BJ (cell line): ENCODE data around the gene ENG. TPM values are rescaled to one million over a fixed set of nuclear protein-coding genes. Genes with fewer than 3 reads are reported as not detected.
"Not testable (repeated sequence)": the region's sequence is repeated elsewhere in the genome, so short reads cannot be mapped to it uniquely, and the experiment has no call there.

ENCODE experiments used
- CTCF ChIA-PET: fragments of 350-600 bp; formaldehyde crosslinking; extraction: SDS; loops from one replicate; lab custom pipeline; 2021; ENCODE audit warnings: antibody characterized with exemption, inconsistent platforms; lab: Yijun Ruan, JAX
- POLR2A ChIA-PET: fragments of 300-600 bp; sonication (Branson Sonifier 250); formaldehyde crosslinking; extraction: SDS; loops from one replicate; lab custom pipeline; 2021; ENCODE audit warnings: antibody characterized with exemption; lab: Charles Lee
- DNase-seq: peaks from one replicate; pipeline ENCODE4 v3.0.0-alpha.2; 2011; ENCODE audit warnings: low read depth
- H3K27me3 ChIP-seq: 2 replicates; pipeline ENCODE4 v1.6.0; 2011; ENCODE audit warnings: low read length; ENCODE audit not compliant: control insufficient read depth, insufficient read depth
- H3K36me3 ChIP-seq: 2 replicates; pipeline ENCODE4 v1.5.1; 2011; ENCODE audit warnings: low read length; ENCODE audit not compliant: control insufficient read depth, insufficient read depth
- H3K4me3 ChIP-seq: 2 replicates; pipeline ENCODE4 v1.5.1; 2011; ENCODE audit warnings: low read depth, mild to moderate bottlenecking, control low read depth, low read length
- polyA plus RNA-seq: library from polyadenylated mRNA; depleted of rRNA; stranded (reverse); fragments of >200 nt; gene quantifications from 2 replicates; pipeline ENCODE4 v1.2.3, GENCODE V29; 2011
- TF ChIP-seq, protein P1 (sequence below): IDR thresholded peaks from 2 replicates; pipeline ENCODE4 v1.5.1; 2011; ENCODE audit warnings: low read depth, mild to moderate bottlenecking, control low read depth, inconsistent platforms, low read length, moderate library complexity; ENCODE audit not compliant: insufficient read depth

The ENG gene
- polyA plus RNA-seq, 1 experiment, result 44.6 TPM

DNA sequence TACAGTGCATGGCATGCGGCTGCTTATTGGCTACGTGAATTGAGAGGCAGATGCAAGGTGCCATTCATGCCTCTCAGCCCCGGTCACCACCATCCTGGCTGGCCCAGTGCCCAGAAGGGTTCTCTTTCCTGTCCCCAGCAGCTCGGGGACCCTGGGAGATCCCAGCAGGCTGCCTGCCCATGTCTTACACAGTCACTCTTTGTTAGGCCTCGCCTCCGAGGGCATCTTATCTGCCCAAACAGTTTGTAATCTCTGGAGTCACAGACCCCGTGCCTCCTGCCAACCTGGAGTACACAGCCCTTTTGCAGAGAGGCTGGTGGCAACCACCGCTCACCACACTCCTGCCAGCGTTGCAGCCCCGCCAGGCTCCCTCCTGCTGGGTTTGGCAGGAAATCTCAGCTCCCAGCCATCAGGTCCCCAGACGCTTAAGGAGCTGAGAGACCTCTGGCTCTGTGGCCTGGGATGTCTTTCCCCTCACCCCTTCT lies 30.0 kb upstream of the ENG start:
- H3K27me3 ChIP-seq, result no peaks in the 10 kb centered on the region
- DNase-seq, result no peak

DNA sequence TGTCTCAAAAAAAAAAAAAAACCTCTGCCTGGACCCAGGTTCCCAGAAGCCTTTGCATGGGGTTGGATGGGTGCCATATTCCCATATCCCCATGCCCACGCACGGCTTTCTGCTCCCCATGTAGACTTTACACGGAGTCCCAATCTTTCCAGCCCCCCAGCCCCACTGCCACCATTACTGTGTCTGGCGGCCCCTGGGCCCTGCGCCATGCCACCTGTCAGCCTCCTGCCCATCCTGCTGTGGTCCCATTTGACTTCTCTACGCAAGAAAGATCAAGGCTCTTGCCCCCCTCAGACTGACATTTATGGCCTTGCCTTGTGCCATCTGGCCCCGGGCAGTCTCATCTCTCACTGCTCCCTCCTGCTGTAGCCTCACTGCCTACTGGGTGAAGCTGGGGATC lies 29.5 kb upstream of the ENG start:
- Histone ChIP-seq H3K4me3 (no peak overlapping the region), H3K27me3 (no peaks in the 10 kb centered on the region), H3K36me3 (peaks cover 25% of the 10 kb centered on the region)
- ChIA-PET CTCF (interaction anchor here (0.9 kb wide), 1 partner anchor 14 kb away, joined by 3 read pairs; no protein-coding TSS in a partner anchor), POLR2A (no interaction called here)
- TF ChIP-seq, protein P1, sequence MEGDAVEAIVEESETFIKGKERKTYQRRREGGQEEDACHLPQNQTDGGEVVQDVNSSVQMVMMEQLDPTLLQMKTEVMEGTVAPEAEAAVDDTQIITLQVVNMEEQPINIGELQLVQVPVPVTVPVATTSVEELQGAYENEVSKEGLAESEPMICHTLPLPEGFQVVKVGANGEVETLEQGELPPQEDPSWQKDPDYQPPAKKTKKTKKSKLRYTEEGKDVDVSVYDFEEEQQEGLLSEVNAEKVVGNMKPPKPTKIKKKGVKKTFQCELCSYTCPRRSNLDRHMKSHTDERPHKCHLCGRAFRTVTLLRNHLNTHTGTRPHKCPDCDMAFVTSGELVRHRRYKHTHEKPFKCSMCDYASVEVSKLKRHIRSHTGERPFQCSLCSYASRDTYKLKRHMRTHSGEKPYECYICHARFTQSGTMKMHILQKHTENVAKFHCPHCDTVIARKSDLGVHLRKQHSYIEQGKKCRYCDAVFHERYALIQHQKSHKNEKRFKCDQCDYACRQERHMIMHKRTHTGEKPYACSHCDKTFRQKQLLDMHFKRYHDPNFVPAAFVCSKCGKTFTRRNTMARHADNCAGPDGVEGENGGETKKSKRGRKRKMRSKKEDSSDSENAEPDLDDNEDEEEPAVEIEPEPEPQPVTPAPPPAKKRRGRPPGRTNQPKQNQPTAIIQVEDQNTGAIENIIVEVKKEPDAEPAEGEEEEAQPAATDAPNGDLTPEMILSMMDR, result no peak
- DNase-seq, result no peak

More for the DNA sequence above, 30.0 kb upstream of the ENG start:
- ChIA-PET CTCF (no interaction called here), POLR2A (no interaction called here)
- TF ChIP-seq, protein P1, result no peak
- Histone ChIP-seq H3K36me3 (peaks cover 25% of the 10 kb centered on the region), H3K4me3 (no peak overlapping the region)

DNA sequence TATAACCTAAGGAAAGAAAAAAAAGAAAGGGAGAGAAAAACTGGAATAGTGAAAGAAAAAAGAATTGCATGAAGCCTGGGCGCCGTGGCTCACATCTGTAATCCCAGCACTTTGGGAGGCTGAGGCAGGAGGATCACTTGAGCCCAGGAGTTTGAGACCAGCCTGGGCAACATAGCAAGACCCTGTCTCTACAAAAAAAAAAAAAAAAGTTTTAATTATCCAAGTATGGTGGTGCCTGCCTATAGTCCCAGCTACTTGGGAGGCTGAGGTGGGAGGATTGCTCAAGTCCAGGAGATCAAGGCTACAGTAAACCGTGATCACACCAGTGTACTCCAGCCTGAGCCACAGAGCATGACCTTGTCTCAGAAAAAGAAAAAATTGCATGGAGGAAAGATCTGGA lies 27.3 kb upstream of the ENG start:
- ChIA-PET CTCF (interaction anchor here (1.3 kb wide), 2 partner anchors 15 to 147 kb away, joined by 3 to 4 read pairs; partner anchors contain the start of gene TOR2A), POLR2A (interaction anchor here (0.6 kb wide), 1 partner anchor 11 kb away, joined by 3 read pairs; no protein-coding TSS in a partner anchor)

DNA sequence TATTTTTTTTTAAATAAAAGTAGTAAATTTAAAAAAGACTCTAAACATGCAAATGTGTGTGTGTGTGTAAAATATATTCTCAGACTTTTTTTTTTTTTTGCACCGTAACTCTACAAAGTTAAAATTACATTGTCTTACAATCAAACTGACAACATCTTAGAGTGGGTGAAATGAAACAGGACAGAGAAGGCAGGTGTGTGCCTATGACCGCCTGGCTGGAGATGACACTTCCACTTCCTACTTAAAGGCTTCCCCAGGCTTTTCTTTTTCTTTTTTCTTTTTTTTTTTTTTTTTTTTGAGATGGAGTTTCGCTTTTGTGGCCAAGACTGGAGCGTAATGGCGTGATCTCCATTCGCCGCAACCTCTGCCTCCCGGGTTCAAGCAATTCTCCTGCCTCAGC lies 25.7 kb upstream of the ENG start:
- ChIA-PET POLR2A (no interaction called here), CTCF (no interaction called here)
- Histone ChIP-seq H3K36me3 (peaks cover 7% of the 10 kb centered on the region), H3K4me3 (no peak overlapping the region), H3K27me3 (no peaks in the 10 kb centered on the region)
- TF ChIP-seq, protein P1, result no peak
- no peak for DNase-seq

More for the DNA sequence above, 27.3 kb upstream of the ENG start:
- peaks cover 17% of the 10 kb centered on the region for H3K36me3 ChIP-seq
- DNase-seq, H3K27me3 ChIP-seq, H3K4me3 ChIP-seq: not testable (repeated sequence)

DNA sequence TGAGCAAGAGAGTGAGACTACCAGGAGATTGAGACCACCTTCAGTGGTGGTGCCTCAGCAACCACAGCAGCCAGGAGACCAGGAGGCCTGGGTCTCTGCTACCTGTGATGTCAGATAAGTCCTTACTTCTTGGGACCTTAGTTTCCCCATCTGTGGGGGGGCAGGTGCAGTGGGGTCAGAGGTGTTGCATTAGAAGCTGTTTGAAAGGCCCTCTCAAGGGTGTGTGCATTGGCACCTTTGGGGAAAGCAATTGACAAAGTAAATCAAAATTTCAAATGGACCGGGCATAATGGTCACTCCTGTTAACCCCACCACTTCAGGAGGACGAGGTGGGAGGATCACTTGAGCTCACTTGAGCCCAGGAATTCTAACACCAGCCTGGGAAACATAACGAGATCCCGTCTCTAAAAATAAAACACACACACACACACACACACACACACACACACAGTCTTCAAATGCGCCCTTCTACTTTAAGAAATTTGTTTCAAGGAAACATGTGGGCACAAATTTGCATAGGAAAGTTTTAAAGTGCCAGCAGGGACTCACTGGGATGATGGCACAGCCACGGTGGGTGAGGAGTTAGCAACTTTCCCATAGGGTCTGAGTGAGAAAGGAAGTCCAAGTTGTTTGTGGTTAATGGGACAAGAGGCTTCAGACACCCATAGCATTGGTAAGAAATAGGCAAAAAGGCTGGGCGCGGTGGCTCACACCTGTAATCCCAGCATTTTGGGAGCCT lies 24.4 kb upstream of the ENG start:
- Histone ChIP-seq H3K4me3 (no peak overlapping the region), H3K27me3 (no peaks in the 10 kb centered on the region), H3K36me3 (peaks cover 2% of the 10 kb centered on the region; the same call in 1 of the 2 replicates)
- no peak for DNase-seq
- POLR2A ChIA-PET, result no interaction called here
- TF ChIP-seq, protein P1, result no peak
- CTCF ChIA-PET, result interaction anchor here (0.8 to 1.6 kb wide), 3 partner anchors 9 to 144 kb away, joined by 3 to 5 read pairs (median 4); partner anchors contain the start of gene TOR2A
